NT2/D1 (cell line): Measurements from ENCODE around the gene PDE6A.

Experiments
- SUZ12 ChIP-seq: IDR thresholded peaks from 2 replicates; pipeline ENCODE4 v1.6.1; 2011; ENCODE audit not compliant: insufficient read length, insufficient read depth; ENCODE audit errors: extremely low read depth
- ZNF274 ChIP-seq: IDR thresholded peaks from 2 replicates; pipeline ENCODE4 v1.6.1; 2011; ENCODE audit warnings: mild to moderate bottlenecking, low read depth, low read length

- TF ChIP-seq ZNF274 (no peak), SUZ12 (no peak)
Observed at GRCh38 chr5:149860801-149861322, 83.7 kb downstream of the PDE6A start.
